ENCODE results near the gene NOP56.

DNA sequence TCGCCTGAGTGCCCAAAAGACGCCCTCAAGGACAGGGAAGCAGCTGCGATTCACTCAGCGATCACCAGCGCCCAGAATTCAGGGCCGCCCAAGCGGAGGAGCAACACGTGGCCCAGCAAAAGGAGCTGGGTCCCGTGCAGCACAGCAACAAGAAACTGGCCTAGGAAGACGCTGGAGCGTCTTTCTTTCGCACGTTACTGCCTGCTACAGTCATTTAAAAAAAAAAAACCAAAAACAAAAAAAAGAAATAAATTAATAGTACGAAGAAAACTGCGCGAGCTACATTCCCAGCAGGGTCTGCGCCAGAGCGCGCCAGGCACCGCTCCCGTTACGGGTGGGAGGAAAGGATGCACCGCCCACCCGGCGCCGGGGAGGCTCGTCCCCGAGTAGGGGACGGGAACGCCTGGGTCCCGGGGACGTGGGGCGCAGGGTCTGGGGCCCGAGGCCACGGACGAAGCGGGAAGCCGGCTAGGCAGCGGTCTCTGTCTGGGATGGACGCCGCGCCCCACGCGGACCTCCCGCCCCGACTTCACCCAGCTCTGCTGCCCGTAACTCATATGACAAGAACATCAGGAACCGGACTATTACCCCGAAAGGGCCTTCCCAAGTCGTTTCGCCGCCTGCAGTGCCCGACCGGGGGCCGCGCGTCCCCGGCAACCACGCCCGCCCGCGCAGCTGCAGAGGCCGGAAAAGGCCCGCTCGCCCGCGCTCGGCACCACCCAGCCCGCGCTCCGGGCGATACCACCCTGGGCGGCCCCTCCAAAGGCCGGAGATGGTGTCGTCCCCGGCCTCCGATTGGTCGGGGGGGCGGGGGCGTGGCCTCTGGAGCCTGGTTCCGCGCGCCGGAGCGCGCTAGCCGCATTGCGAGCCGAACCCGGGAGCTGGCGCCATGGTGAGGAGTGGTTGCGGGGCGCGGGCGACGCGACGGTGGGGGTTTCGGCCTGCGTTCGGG is at the start of gene NOP56:
- TF ChIP-seq CTCF (IDR thresholded peaks at IDR 0.05) (peak in 2 of 5 experiments; percentile 13 to 36), POLR2A (IDR thresholded peaks at IDR 0.05) (peak; percentile 27 to 90), EP300 (IDR thresholded peaks at IDR 0.05) (peak in 1 of 2 donors; percentile 83)
